ENCODE results near the gene TNFRSF21. TPM values are rescaled to one million over a fixed set of nuclear protein-coding genes. Genes with fewer than 3 reads are reported as not detected.
A peak's percentile ranks its signal among the peaks of the same experiment; 100 is the strongest.

The TNFRSF21 gene
- total RNA-seq, 1 experiment from 2014 or later, result 172 TPM

GRCh38 chr6:47237196-47237595 lies 72.5 kb downstream of the TNFRSF21 start:
- H3K4me1 ChIP-seq (replicated peaks; ENCODE audit: insufficient read depth), result peaks cover 45% of the 10 kb centered on the region
- 0 out of 2 replicates have a peak overlapping the region, but pooled peaks have one; percentile 27 for H3K27ac ChIP-seq
- TF ChIP-seq CTCF (conservative IDR thresholded peaks at IDR 0.05) (no peak), EZH2 (IDR thresholded peaks at IDR 0.05; ENCODE audit: low read depth) (no peak)
- H3K36me3 ChIP-seq (ENCODE audit: low read depth), result peaks cover 89% of the 10 kb centered on the region
- no peaks in the 10 kb centered on the region for H3K27me3 ChIP-seq (ENCODE audit: insufficient read depth, low read depth)
- H3K4me2 ChIP-seq, result no peak overlapping the region
- no peak overlapping the region for H2AFZ ChIP-seq
- 0 out of 2 replicates have a peak, but pooled peaks cover 11% of the 10 kb centered on the region for H4K20me1 ChIP-seq (ENCODE audit: insufficient read depth)
- no peaks in the 10 kb centered on the region for H3K9me3 ChIP-seq (ENCODE audit: insufficient read depth, low read depth)
- H3K9me2 ChIP-seq (ENCODE audit: insufficient read depth), result no peaks in the 10 kb centered on the region
- H3K79me2 ChIP-seq (ENCODE audit: low read depth), result peaks cover 96% of the 10 kb centered on the region
- intact Hi-C loops (cut with micrococcal nuclease; ENCODE audit: unreplicated experiment), result no loop called here
- ChIA-PET CTCF (no interaction called here), POLR2A (ENCODE audit: unreplicated experiment) (no interaction called here)
- no peak overlapping the region for H3K4me3 ChIP-seq
- H3F3A ChIP-seq (ENCODE audit: insufficient read depth, low read depth), result peaks cover 88% of the 10 kb centered on the region
- no peak for DNase-seq
- BruUV-seq (replicated peaks), result no TSS peak

GRCh38 chr6:47235964-47236760 lies 73.5 kb downstream of the TNFRSF21 start:
- Histone ChIP-seq H3K4me3 (no peak overlapping the region), H3K27ac (peak overlapping the region; percentile 36), H3K9me3 (ENCODE audit: insufficient read depth, low read depth) (no peaks in the 10 kb centered on the region), H4K20me1 (ENCODE audit: insufficient read depth) (0 out of 2 replicates have a peak, but pooled peaks cover 11% of the 10 kb centered on the region), H2AFZ (no peak overlapping the region), H3K9me2 (ENCODE audit: insufficient read depth) (no peaks in the 10 kb centered on the region), H3K4me2 (no peak overlapping the region), H3K79me2 (ENCODE audit: low read depth) (peaks cover 94% of the 10 kb centered on the region), H3K27me3 (ENCODE audit: insufficient read depth, low read depth) (no peaks in the 10 kb centered on the region), H3K4me1 (replicated peaks; ENCODE audit: insufficient read depth) (peaks cover 42% of the 10 kb centered on the region), H3K36me3 (ENCODE audit: low read depth) (peaks cover 92% of the 10 kb centered on the region), H3F3A (ENCODE audit: insufficient read depth, low read depth) (peaks cover 91% of the 10 kb centered on the region)
- CTCF ChIA-PET, result no interaction called here
- no TSS peak for BruUV-seq (replicated peaks)
- no peak for DNase-seq
- TF ChIP-seq EZH2 (IDR thresholded peaks at IDR 0.05; ENCODE audit: low read depth), result no peak
- no peak for TF ChIP-seq CTCF (conservative IDR thresholded peaks at IDR 0.05)
- intact Hi-C loops (cut with micrococcal nuclease; ENCODE audit: unreplicated experiment), result no loop called here
- POLR2A ChIA-PET (ENCODE audit: unreplicated experiment), result interaction anchor here (0.6 kb wide), 1 partner anchor 429 kb away, joined by 3 read pairs; no protein-coding TSS in a partner anchor

GRCh38 chr6:47235421-47235820 lies 74.3 kb downstream of the TNFRSF21 start:
- Histone ChIP-seq H3K9me2 (ENCODE audit: insufficient read depth) (no peaks in the 10 kb centered on the region), H3K27ac (peak overlapping the region; percentile 36), H3F3A (ENCODE audit: insufficient read depth, low read depth) (peaks cover 91% of the 10 kb centered on the region), H3K4me3 (no peak overlapping the region), H3K4me1 (replicated peaks; ENCODE audit: insufficient read depth) (peaks cover 41% of the 10 kb centered on the region), H3K4me2 (no peak overlapping the region), H4K20me1 (ENCODE audit: insufficient read depth) (0 out of 2 replicates have a peak, but pooled peaks cover 11% of the 10 kb centered on the region), H3K27me3 (ENCODE audit: insufficient read depth, low read depth) (no peaks in the 10 kb centered on the region), H2AFZ (no peak overlapping the region), H3K36me3 (ENCODE audit: low read depth) (peaks cover 92% of the 10 kb centered on the region), H3K79me2 (ENCODE audit: low read depth) (peaks cover 90% of the 10 kb centered on the region), H3K9me3 (ENCODE audit: insufficient read depth, low read depth) (no peaks in the 10 kb centered on the region)
- DNase-seq, result no peak
- ChIA-PET POLR2A (ENCODE audit: unreplicated experiment) (interaction anchor here (0.6 kb wide), 1 partner anchor 430 kb away, joined by 3 read pairs; no protein-coding TSS in a partner anchor), CTCF (no interaction called here)
- intact Hi-C loops (cut with micrococcal nuclease; ENCODE audit: unreplicated experiment), result no loop called here
- no TSS peak for BruUV-seq (replicated peaks)
- TF ChIP-seq CTCF (conservative IDR thresholded peaks at IDR 0.05) (no peak), EZH2 (IDR thresholded peaks at IDR 0.05; ENCODE audit: low read depth) (no peak)
